Keratinocyte (primary cell): ENCODE data around the gene MTUS2. TPM values are rescaled to one million over a fixed set of nuclear protein-coding genes. Genes with fewer than 3 reads are reported as not detected.

Experiments used
- DNase-seq: peaks from one replicate; pipeline ENCODE4 v3.0.0-alpha.2; 2011; ENCODE audit warnings: low read depth, missing footprints, low spot score
- FAIRE-seq: peaks from 2 replicates; lab custom pipeline; 2011; peaks lifted over from hg19 to GRCh38; lab: Jason Lieb, UNC
- H2AFZ ChIP-seq: 2 replicates; pipeline ENCODE4 v1.6.0; 2012; ENCODE audit warnings: low read length, control low read depth, inconsistent platforms; ENCODE audit not compliant: control insufficient read depth
- H3K27ac ChIP-seq: 2 replicates; pipeline ENCODE4 v1.5.1; 2011; ENCODE audit warnings: low read length; ENCODE audit not compliant: control insufficient read depth, insufficient read depth
- H3K27me3 ChIP-seq: 3 replicates; pipeline ENCODE4 v1.6.0; 2011; ENCODE audit warnings: low read length; ENCODE audit not compliant: control insufficient read depth, insufficient read depth; ENCODE audit errors: extremely low read depth
- H3K36me3 ChIP-seq, 2 experiments: 2 replicates in 1 of 2; 3 replicates in 1 of 2; pipeline ENCODE4 v1.5.1; 2011; ENCODE audit warnings: low read length in 2 of 2, mild to moderate bottlenecking in 1 of 2; ENCODE audit not compliant: control insufficient read depth in 2 of 2, insufficient read depth in 2 of 2; ENCODE audit errors: extremely low read depth in 1 of 2
- H3K4me1 ChIP-seq: 3 replicates; pipeline ENCODE4 v1.5.1; 2011; ENCODE audit warnings: low read length; ENCODE audit not compliant: control insufficient read depth, insufficient read depth; ENCODE audit errors: extremely low read depth
- H3K4me2 ChIP-seq: 3 replicates; pipeline ENCODE4 v1.6.0; 2011; ENCODE audit warnings: low read depth, low read length; ENCODE audit not compliant: control insufficient read depth, insufficient read depth; ENCODE audit errors: extremely low read depth
- H3K4me3 ChIP-seq, 3 experiments: fragments of 200-600 bp in 1 of 3; sonication (generic) in 1 of 3; 2 replicates in 2 of 3; 3 replicates in 1 of 3; pipeline ENCODE4 v1.5.1; 2011 to 2016; ENCODE audit warnings: low read length in 3 of 3, mild to moderate bottlenecking in 3 of 3, control low read depth in 2 of 3, inconsistent platforms in 1 of 3, low read depth in 1 of 3, mixed read lengths in 1 of 3, mixed run types in 1 of 3, moderate library complexity in 1 of 3; ENCODE audit not compliant: control insufficient read depth in 2 of 3, insufficient read depth in 2 of 3; ENCODE audit errors: extremely low read depth in 1 of 3
- H3K79me2 ChIP-seq: 2 replicates; pipeline ENCODE4 v1.6.0; 2012; ENCODE audit warnings: low read length; ENCODE audit not compliant: control insufficient read depth, insufficient read depth
- H3K9ac ChIP-seq: 3 replicates; pipeline ENCODE4 v1.6.0; 2011; ENCODE audit warnings: low read length; ENCODE audit not compliant: control insufficient read depth, insufficient read depth; ENCODE audit errors: extremely low read depth
- H3K9me1 ChIP-seq: 3 replicates; pipeline ENCODE4 v1.6.0; 2011; ENCODE audit warnings: low read length; ENCODE audit not compliant: control insufficient read depth, insufficient read depth; ENCODE audit errors: extremely low read depth
- H3K9me3 ChIP-seq: 2 replicates; pipeline ENCODE4 v1.5.1; 2012; ENCODE audit warnings: low read depth, low read length; ENCODE audit not compliant: control insufficient read depth
- H4K20me1 ChIP-seq: 3 replicates; pipeline ENCODE4 v1.6.0; 2011; ENCODE audit warnings: low read length; ENCODE audit not compliant: control insufficient read depth, insufficient read depth; ENCODE audit errors: extremely low read depth
- CTCF ChIP-seq, 3 experiments: IDR thresholded peaks in 1 of 3; conservative IDR thresholded peaks in 1 of 3; optimal IDR thresholded peaks in 1 of 3; 2 replicates in 2 of 3; 3 replicates in 1 of 3; pipeline versions ENCODE3 to v1.5.1; 2011; ENCODE audit warnings: low read length in 3 of 3, mild to moderate bottlenecking in 3 of 3, moderate library complexity in 2 of 3, control low read depth in 1 of 3, inconsistent platforms in 1 of 3; ENCODE audit not compliant: insufficient read depth in 2 of 3; ENCODE audit errors: extremely low read depth in 1 of 3
- EZH2 ChIP-seq: IDR thresholded peaks from one replicate; pipeline ENCODE4 v1.6.1; 2012; ENCODE audit warnings: inconsistent platforms, mild to moderate bottlenecking, low read length, moderate library complexity
- dilution Hi-C: fragments of 300-500 bp; cut with MboI; formaldehyde crosslinking; loops from one replicate; pipeline ENCODE4 v1.7.0; 2020; ENCODE audit warnings: low sequenced_read_pairs; ENCODE audit not compliant: extremely low pct_ligation_motif_present
- polyA plus RNA-seq, 5 experiments: library from polyadenylated mRNA; depleted of rRNA in 3 of 5; stranded (reverse) in 3 of 5; stranded (forward) in 1 of 5; unstranded in 1 of 5; fragments of >200 nt; gene quantifications; 1 replicate in 1 of 5; 2 replicates in 3 of 5; 3 replicates in 1 of 5; pipeline versions ENCODE4 v1.2.1 to v1.2.3, GENCODE V29; 2011 to 2012; ENCODE audit warnings: missing spikeins in 2 of 5, low read depth in 1 of 5, low replicate concordance in 1 of 5

Gene MTUS2
- polyA plus RNA-seq, 1 donor (not counting 4 experiments of a cell fraction or from before 2014, with no cell fraction given): 0.17 TPM

- H3K27me3 ChIP-seq: no peaks in the 10 kb centered on the region
- no peak for TF ChIP-seq EZH2
- no peak for TF ChIP-seq CTCF (optimal IDR thresholded peaks at IDR 0.05 in 1 of 3, IDR thresholded peaks at IDR 0.05 in 1 of 3, conservative IDR thresholded peaks at IDR 0.05 in 1 of 3; ENCODE audit: extremely low read depth in 1 of 3, insufficient read depth in 2 of 3, low read length in 3 of 3)
- no peaks in the 10 kb centered on the region for H3K79me2 ChIP-seq
- no peaks in the 10 kb centered on the region for H4K20me1 ChIP-seq
- dilution Hi-C loops: no loop called here
- no peak overlapping the region for H3K4me3 ChIP-seq
- no peak overlapping the region for H3K9ac ChIP-seq
- no peaks in the 10 kb centered on the region for H3K36me3 ChIP-seq
- H3K4me2 ChIP-seq: no peak overlapping the region
- H3K4me1 ChIP-seq: no peaks in the 10 kb centered on the region
- FAIRE-seq (no peak), DNase-seq (no peak)
- no peaks in the 10 kb centered on the region for H3K9me3 ChIP-seq
- no peak overlapping the region for H3K27ac ChIP-seq
- no peak overlapping the region for H2AFZ ChIP-seq
- no peaks in the 10 kb centered on the region for H3K9me1 ChIP-seq
Observed at GRCh38 chr13:29292045-29292444, 471.9 kb downstream of the MTUS2 start.

- no peaks in the 10 kb centered on the region for H3K9me3 ChIP-seq
- H3K4me2 ChIP-seq: no peak overlapping the region
- H2AFZ ChIP-seq: no peak overlapping the region
- no peaks in the 10 kb centered on the region for H3K9me1 ChIP-seq
- no peaks in the 10 kb centered on the region for H3K4me1 ChIP-seq
- TF ChIP-seq EZH2 (no peak), CTCF (optimal IDR thresholded peaks at IDR 0.05 in 1 of 3, IDR thresholded peaks at IDR 0.05 in 1 of 3, conservative IDR thresholded peaks at IDR 0.05 in 1 of 3; ENCODE audit: extremely low read depth in 1 of 3, insufficient read depth in 2 of 3, low read length in 3 of 3) (no peak)
- dilution Hi-C loops: no loop called here
- H3K36me3 ChIP-seq: no peaks in the 10 kb centered on the region
- no peaks in the 10 kb centered on the region for H4K20me1 ChIP-seq
- no peaks in the 10 kb centered on the region for H3K79me2 ChIP-seq
- FAIRE-seq: no peak
- H3K9ac ChIP-seq: no peak overlapping the region
- DNase-seq: no peak
- no peaks in the 10 kb centered on the region for H3K27me3 ChIP-seq
- H3K4me3 ChIP-seq: no peak overlapping the region
- no peak overlapping the region for H3K27ac ChIP-seq
Observed at GRCh38 chr13:29294821-29295220, 474.7 kb downstream of the MTUS2 start.
